ENCODE measurements around the gene PDIA4.

Gene PDIA4, protein sequence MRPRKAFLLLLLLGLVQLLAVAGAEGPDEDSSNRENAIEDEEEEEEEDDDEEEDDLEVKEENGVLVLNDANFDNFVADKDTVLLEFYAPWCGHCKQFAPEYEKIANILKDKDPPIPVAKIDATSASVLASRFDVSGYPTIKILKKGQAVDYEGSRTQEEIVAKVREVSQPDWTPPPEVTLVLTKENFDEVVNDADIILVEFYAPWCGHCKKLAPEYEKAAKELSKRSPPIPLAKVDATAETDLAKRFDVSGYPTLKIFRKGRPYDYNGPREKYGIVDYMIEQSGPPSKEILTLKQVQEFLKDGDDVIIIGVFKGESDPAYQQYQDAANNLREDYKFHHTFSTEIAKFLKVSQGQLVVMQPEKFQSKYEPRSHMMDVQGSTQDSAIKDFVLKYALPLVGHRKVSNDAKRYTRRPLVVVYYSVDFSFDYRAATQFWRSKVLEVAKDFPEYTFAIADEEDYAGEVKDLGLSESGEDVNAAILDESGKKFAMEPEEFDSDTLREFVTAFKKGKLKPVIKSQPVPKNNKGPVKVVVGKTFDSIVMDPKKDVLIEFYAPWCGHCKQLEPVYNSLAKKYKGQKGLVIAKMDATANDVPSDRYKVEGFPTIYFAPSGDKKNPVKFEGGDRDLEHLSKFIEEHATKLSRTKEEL

DNA sequence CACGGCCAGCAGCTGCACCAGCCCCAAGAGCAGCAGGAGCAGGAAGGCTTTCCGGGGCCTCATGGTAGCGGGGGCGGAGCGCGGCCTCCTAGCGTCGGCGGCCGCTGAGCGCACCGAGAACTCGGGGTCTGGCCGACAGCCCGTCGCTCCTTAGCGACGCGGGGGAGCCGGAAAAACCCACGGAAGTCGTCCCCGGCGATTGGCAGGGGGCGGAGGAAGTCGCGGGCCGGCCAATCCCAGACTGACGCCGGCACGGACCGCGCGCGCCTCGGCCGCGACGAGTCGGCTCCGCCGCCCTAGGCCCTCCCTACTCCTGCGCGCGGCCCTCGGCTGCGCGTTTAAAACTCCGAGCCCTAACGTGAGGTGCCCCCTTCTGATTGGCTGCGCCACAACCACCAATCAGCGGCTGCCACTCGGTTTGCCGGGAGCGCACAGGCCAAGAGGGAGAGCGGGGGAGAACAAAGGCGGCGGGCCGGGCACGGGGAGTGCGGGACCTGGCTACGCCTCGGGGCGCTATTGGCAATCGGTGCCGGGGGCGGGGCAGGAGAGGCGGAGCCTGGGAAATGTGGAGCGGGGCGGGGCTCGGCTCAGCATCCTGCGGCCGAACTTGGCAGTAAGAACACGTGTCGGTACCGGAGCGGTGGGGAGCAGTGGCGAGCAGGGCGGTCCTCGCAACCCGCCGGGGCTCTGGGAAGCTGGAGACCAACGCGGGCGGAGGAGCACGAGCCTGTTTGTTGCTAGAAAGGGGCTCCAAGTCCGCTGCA is at the start of gene PDIA4:
PDIA4 (minus strand) TSS at position 160 of the 764 bp plus-strand sequence; CDS start at position 63, 97 bp downstream.
- Histone ChIP-seq H3K27ac (ENCODE audit: low read depth, low read length) (peak within 1 kb of the TSS; percentile 77), H3K4me3 (ENCODE audit: low read depth in 1 of 2, low read length in 2 of 2) (peak within 1 kb of the TSS; percentile 81 to 84), H3K27me3 (ENCODE audit: control insufficient read depth in 1 of 2, insufficient read depth in 2 of 2, low read length in 2 of 2) (no peaks in the 10 kb centered on the region), H3K9ac (ENCODE audit: low read depth in 1 of 2, low read length in 2 of 2) (peak within 1 kb of the TSS; percentile 72 to 84), H3K36me3 (ENCODE audit: control insufficient read depth in 1 of 2, insufficient read depth in 2 of 2, low read length in 2 of 2) (peaks cover 0 to 2% of the 10 kb centered on the region in 2 donors), H3K4me1 (ENCODE audit: control insufficient read depth in 1 of 2, insufficient read depth in 2 of 2, low read length in 2 of 2) (peaks cover 12 to 22% of the 10 kb centered on the region in 2 donors), H3K9me3 (ENCODE audit: control insufficient read depth in 1 of 2, low read length in 2 of 2) (no peaks in the 10 kb centered on the region)

DNA sequence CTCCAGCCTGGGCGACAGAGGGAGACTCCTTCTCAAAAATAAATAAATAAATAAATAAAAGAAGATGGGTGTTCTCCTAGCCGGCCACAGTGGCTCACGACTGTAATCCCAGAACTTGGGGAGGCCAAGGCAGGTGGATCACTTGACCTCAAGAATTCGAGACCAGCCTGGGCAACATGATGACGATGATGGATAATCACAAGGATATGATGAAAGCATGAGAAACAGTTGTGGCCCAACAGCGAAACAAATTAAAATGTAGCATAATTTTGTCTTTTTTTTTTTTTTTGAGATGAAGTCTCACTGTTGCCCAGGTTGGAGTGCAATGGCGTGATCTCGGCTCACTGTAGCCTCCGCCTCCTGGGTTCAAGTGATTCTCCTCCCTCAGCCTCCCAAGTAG is 49.3 kb upstream of the PDIA4 start:
- no peak overlapping the region for H3K27ac ChIP-seq (ENCODE audit: low read depth, low read length)
- H3K9ac ChIP-seq (ENCODE audit: low read depth in 1 of 2, low read length in 2 of 2): no peak overlapping the region
- H3K4me1 ChIP-seq (ENCODE audit: control insufficient read depth in 1 of 2, insufficient read depth in 2 of 2, low read length in 2 of 2): no peaks in the 10 kb centered on the region
- no peaks in the 10 kb centered on the region for H3K9me3 ChIP-seq (ENCODE audit: control insufficient read depth in 1 of 2, low read length in 2 of 2)
- H3K4me3 ChIP-seq (ENCODE audit: low read depth in 1 of 2, low read length in 2 of 2): no peak overlapping the region
- no peaks in the 10 kb centered on the region for H3K27me3 ChIP-seq (ENCODE audit: control insufficient read depth in 1 of 2, insufficient read depth in 2 of 2, low read length in 2 of 2)
- H3K36me3 ChIP-seq (ENCODE audit: control insufficient read depth in 1 of 2, insufficient read depth in 2 of 2, low read length in 2 of 2): peaks cover 4 to 19% of the 10 kb centered on the region in 2 donors

DNA sequence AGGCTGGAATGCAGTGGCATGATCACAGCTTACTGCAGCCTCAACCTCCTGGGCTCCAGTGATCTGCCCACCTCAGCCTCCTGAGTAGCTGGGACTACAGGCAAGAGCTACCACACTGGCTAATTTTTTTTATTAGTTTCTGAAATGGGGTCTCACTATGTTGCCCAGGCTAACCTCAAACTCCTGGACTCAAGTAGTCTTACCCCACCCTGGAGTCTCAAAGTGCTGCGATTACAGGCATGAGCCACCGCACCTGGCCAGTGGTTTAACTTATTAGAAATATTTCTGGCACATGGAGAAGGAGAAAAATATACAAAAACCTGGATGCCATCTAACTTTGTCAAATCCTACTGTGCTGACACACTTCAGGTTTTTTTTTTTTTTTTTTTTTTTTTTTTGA is 47.0 kb upstream of the PDIA4 start:
- H3K4me3 ChIP-seq (ENCODE audit: low read depth in 1 of 2, low read length in 2 of 2): no peak overlapping the region
- H3K9ac ChIP-seq (ENCODE audit: low read depth in 1 of 2, low read length in 2 of 2): no peak overlapping the region
- peaks cover 14 to 42% of the 10 kb centered on the region in 2 donors for H3K36me3 ChIP-seq (ENCODE audit: control insufficient read depth in 1 of 2, insufficient read depth in 2 of 2, low read length in 2 of 2)
- H3K27ac ChIP-seq (ENCODE audit: low read depth, low read length): no peak overlapping the region
- no peaks in the 10 kb centered on the region for H3K9me3 ChIP-seq (ENCODE audit: control insufficient read depth in 1 of 2, low read length in 2 of 2)
- no peaks in the 10 kb centered on the region for H3K4me1 ChIP-seq (ENCODE audit: control insufficient read depth in 1 of 2, insufficient read depth in 2 of 2, low read length in 2 of 2)
- H3K27me3 ChIP-seq (ENCODE audit: control insufficient read depth in 1 of 2, insufficient read depth in 2 of 2, low read length in 2 of 2): no peaks in the 10 kb centered on the region

DNA sequence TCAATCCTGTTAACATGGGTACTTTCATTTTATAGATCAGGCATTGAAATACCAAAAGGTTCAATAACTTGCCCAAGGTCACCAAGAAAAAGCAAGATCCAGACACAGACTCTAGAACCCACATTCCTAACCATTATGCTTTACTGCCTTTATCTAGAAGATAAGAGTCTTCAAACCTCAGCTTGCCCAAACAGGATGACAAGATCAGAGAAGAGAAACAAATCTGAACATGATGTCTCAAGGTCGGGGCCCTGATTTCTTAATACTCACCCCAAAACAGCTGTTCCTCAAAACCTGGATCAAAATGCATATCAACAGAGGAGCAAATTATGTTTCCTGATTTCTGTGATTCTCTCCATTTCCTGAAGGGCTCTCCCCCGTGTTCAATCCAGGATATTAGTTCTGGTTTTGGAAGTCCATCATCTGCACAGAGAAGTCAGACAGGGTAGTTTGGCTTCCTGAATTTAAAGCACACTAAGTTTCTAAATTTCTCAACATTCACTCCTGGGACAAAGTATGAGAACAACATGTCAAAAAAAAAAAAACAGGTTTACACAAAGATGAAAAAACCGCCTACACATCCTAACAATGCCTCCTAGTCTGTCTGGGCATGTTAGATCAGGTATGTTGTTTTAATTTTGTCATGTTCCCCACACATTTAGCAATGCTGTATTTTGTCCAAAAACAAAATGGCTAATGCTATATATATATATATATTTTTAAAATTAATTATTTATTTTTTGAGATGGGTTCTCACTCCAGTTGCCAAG is 46.0 kb upstream of the PDIA4 start:
- Histone ChIP-seq H3K27me3 (ENCODE audit: control insufficient read depth in 1 of 2, insufficient read depth in 2 of 2, low read length in 2 of 2) (no peaks in the 10 kb centered on the region), H3K9me3 (ENCODE audit: control insufficient read depth in 1 of 2, low read length in 2 of 2) (no peaks in the 10 kb centered on the region), H3K36me3 (ENCODE audit: control insufficient read depth in 1 of 2, insufficient read depth in 2 of 2, low read length in 2 of 2) (peaks cover 15 to 45% of the 10 kb centered on the region in 2 donors), H3K9ac (ENCODE audit: low read depth in 1 of 2, low read length in 2 of 2) (no peak overlapping the region), H3K4me3 (ENCODE audit: low read depth in 1 of 2, low read length in 2 of 2) (no peak overlapping the region), H3K27ac (ENCODE audit: low read depth, low read length) (no peak overlapping the region), H3K4me1 (ENCODE audit: control insufficient read depth in 1 of 2, insufficient read depth in 2 of 2, low read length in 2 of 2) (no peaks in the 10 kb centered on the region)

GRCh38 chr7:149072438-149072775 is 44.1 kb upstream of the PDIA4 start:
- H3K27ac ChIP-seq (ENCODE audit: low read depth, low read length): no peak overlapping the region
- H3K36me3 ChIP-seq (ENCODE audit: control insufficient read depth in 1 of 2, insufficient read depth in 2 of 2, low read length in 2 of 2): peaks cover 15 to 45% of the 10 kb centered on the region in 2 donors
- no peaks in the 10 kb centered on the region for H3K9me3 ChIP-seq (ENCODE audit: control insufficient read depth in 1 of 2, low read length in 2 of 2)
- H3K9ac ChIP-seq (ENCODE audit: low read depth in 1 of 2, low read length in 2 of 2): no peak overlapping the region
- no peaks in the 10 kb centered on the region for H3K4me1 ChIP-seq (ENCODE audit: control insufficient read depth in 1 of 2, insufficient read depth in 2 of 2, low read length in 2 of 2)
- no peaks in the 10 kb centered on the region for H3K27me3 ChIP-seq (ENCODE audit: control insufficient read depth in 1 of 2, insufficient read depth in 2 of 2, low read length in 2 of 2)
- H3K4me3 ChIP-seq (ENCODE audit: low read depth in 1 of 2, low read length in 2 of 2): no peak overlapping the region

DNA sequence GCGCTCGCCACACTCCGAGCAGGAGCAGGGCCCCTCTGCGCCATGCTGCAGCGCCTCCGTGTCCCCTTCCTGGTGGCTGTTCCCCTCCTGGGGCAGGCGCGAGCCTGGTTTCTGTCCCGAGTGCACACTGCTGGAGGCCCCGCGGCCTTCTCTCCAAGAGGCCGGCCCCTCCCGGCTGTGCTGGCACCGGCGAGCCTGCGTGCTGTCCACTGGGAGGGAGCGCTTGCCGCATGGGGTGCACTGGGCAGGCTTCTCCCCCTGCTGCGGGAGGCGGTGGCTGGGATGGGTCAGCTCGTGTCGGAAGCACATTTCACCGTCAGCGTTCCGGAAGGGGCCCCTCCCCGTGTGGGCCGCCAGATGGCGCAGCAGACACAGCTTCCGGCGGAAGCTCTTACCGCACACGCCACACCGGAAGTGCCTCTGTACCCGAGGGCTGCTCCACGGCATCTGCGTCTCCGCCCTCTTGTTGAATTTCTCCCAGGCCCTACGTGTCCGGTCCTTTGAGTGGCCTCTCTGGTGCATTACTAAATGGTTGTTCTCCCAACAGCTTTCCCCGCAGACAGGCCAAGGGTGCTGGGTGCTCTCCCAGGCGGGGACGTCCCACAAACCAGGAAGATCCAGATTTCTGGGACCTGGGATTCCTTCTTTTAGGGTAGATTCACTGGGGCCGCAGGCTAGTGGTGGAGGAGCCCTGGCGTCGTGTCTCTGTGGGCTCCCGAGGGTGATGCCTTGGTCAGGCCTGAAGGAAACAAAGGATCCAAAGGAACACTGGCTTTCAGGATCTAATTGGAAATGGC is 43.5 kb upstream of the PDIA4 start:
- H3K36me3 ChIP-seq (ENCODE audit: control insufficient read depth in 1 of 2, insufficient read depth in 2 of 2, low read length in 2 of 2): peaks cover 15 to 43% of the 10 kb centered on the region in 2 donors

DNA sequence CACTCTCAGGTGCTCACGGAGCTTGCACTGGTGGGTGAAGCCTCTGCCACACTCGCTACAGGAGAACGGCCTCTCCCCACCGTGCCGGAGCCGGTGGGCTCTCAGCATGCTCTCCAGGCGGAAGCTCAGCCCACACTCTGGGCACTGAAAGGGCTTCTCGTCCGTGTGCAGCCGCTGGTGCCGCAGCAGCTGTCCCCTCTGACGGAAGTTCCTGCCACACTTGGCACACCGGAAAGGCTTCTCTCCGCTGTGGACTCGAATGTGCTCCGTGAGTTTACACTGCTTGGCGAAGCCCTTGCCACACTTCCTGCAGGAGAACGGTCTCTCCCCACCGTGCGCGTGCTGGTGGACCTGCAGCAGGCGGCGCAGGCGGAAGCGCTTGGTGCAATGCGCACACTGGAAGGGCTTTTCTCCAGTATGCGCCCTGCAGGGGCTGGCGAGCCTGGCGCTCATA is 42.9 kb upstream of the PDIA4 start:
- Histone ChIP-seq H3K4me1 (ENCODE audit: control insufficient read depth in 1 of 2, insufficient read depth in 2 of 2, low read length in 2 of 2) (no peaks in the 10 kb centered on the region), H3K4me3 (ENCODE audit: low read depth in 1 of 2, low read length in 2 of 2) (peak overlapping the region in 1 of 2 donors; percentile 36), H3K27ac (ENCODE audit: low read depth, low read length) (no peak overlapping the region), H3K36me3 (ENCODE audit: control insufficient read depth in 1 of 2, insufficient read depth in 2 of 2, low read length in 2 of 2) (peaks cover 15 to 40% of the 10 kb centered on the region in 2 donors), H3K9ac (ENCODE audit: low read depth in 1 of 2, low read length in 2 of 2) (no peak overlapping the region), H3K9me3 (ENCODE audit: control insufficient read depth in 1 of 2, low read length in 2 of 2) (no peaks in the 10 kb centered on the region), H3K27me3 (ENCODE audit: control insufficient read depth in 1 of 2, insufficient read depth in 2 of 2, low read length in 2 of 2) (no peaks in the 10 kb centered on the region)

More for the DNA sequence above, 43.5 kb upstream of the PDIA4 start:
- Histone ChIP-seq H3K27ac (ENCODE audit: low read depth, low read length) (no peak overlapping the region), H3K4me1 (ENCODE audit: control insufficient read depth in 1 of 2, insufficient read depth in 2 of 2, low read length in 2 of 2) (no peaks in the 10 kb centered on the region), H3K4me3 (ENCODE audit: low read depth in 1 of 2, low read length in 2 of 2) (peak overlapping the region in 1 of 2 donors; percentile 36), H3K9ac (ENCODE audit: low read depth in 1 of 2, low read length in 2 of 2) (no peak overlapping the region), H3K9me3 (ENCODE audit: control insufficient read depth in 1 of 2, low read length in 2 of 2) (no peaks in the 10 kb centered on the region), H3K27me3 (ENCODE audit: control insufficient read depth in 1 of 2, insufficient read depth in 2 of 2, low read length in 2 of 2) (no peaks in the 10 kb centered on the region)

- Histone ChIP-seq H3K4me1 (ENCODE audit: control insufficient read depth in 1 of 2, insufficient read depth in 2 of 2, low read length in 2 of 2) (no peaks in the 10 kb centered on the region), H3K36me3 (ENCODE audit: control insufficient read depth in 1 of 2, insufficient read depth in 2 of 2, low read length in 2 of 2) (peaks cover 15 to 40% of the 10 kb centered on the region in 2 donors), H3K9me3 (ENCODE audit: control insufficient read depth in 1 of 2, low read length in 2 of 2) (no peaks in the 10 kb centered on the region), H3K27me3 (ENCODE audit: control insufficient read depth in 1 of 2, insufficient read depth in 2 of 2, low read length in 2 of 2) (no peaks in the 10 kb centered on the region), H3K27ac (ENCODE audit: low read depth, low read length) (no peak overlapping the region), H3K4me3 (ENCODE audit: low read depth in 1 of 2, low read length in 2 of 2) (no peak overlapping the region), H3K9ac (ENCODE audit: low read depth in 1 of 2, low read length in 2 of 2) (no peak overlapping the region)
Observed at GRCh38 chr7:149070372-149071125, 42.2 kb upstream of the PDIA4 start.
